NCI-H2196 (cell line): ENCODE results near the gene HSD17B8.

ENCODE experiments used
- DNase-seq: peaks from one replicate; lab custom pipeline; 2025; ENCODE audit not compliant: unreplicated experiment; lab: John Stamatoyannopoulos, UW

Gene HSD17B8

DNA sequence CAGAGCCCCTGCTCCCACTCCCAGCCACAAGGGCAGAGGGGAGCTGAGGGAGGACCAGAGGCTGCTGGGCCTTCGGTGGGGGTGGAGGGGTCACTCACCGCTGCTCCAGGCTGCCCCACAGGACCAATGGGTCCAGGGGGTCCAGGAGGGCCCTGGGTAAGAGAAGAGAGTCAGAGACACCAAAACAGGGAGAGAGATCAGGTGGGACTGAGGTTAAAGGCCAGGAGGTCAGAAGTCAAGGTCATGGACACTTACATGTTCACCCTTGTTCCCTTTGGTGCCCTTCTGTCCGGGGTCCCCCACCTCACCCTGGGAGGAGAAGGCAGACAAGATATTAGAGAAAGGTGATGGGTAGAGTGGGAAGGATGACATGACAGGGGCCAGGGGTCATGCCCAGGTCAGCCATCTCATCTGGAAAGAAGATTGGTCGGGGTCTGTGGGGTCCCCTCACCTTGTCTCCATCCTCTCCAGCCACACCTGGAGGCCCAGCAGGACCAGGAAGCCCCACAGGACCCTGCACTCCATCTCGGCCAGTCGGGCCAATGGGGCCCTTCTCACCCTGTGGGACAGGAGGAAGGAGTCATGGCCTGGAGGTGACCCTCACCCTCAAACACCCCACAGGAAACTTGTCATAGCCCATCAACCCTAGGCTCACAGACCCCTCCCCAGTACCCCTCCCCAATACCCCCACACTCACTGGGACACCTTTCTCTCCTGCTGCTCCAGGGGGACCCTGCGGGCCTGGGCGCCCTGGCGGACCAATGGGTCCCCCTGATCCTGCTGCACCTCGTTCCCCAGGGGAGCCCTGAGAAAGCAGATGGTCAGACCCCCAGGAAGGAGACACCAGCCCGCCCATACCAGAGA lies 33.2 kb upstream of the HSD17B8 start:
- no peak for DNase-seq

DNA sequence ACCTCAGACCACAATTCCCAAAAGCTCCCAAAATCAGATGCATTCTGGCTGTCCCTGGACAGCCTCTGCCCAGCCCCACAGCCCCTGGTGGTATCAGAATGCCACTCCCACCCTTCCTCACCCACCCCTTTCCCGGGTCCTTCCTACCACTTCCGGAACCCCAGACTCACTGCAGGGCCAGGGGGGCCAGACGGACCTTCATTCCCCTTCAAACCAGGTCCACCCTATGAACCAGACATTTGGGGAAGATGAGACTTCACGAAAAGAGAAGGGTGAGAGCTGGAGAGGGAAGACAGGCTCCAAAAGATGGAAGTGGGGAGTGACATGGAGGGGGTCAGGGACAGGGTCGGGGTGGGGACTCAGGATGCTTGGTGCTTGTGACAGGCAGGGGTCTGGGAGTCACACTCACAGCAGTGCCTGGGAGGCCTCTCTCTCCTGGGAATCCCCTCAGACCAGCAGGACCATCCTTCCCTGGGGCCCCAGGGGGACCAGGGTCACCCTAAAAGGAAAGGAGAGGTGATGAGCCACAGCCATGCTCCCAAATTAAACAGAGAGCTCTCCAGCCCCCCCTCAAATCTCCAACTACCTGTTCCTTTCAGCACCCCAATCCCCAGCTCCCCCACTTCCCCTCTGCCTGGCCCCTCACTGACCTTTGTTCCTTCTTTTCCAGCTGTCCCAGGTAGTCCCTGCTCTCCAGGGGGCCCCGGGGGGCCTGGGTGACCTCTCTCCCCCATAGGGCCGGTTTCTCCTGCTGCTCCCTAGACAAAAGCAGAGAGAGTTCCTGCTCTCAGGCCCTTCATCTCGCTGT lies 32.4 kb upstream of the HSD17B8 start:
- no peak for DNase-seq

- no peak for DNase-seq
Observed at GRCh38 chr6:33172688-33173534, 31.5 kb upstream of the HSD17B8 start.

DNA sequence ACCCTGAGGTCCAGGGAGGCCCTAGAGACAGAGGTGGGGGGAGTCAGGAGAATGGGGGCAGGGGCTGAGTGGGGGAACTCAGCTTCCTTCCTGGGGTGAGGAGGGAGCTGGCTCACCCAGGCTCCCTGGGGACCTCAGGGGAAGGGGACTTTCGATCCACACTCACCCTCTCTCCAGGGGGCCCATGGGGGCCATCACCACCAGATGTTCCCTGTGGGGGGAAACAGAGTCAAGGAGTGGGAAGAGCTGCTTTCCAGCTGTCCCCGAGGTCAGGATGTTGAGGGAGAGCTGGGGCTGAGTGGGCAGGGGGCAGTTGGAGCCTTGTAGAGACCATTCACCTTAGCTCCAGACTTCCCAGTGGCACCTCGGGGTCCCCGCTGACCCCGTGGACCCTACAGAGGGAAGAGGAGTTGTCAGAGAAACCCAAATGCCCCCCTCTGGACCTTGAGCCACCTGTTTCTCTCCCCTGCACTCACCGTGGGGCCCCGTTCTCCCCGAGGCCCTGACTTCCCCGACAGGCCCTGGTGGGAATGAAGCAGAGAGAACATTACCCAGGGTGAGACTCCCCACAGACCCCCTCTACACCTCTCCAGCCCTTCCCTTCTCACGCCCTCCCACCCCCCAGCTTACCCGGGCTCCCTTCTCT lies 30.8 kb upstream of the HSD17B8 start:
- DNase-seq, result no peak

DNA sequence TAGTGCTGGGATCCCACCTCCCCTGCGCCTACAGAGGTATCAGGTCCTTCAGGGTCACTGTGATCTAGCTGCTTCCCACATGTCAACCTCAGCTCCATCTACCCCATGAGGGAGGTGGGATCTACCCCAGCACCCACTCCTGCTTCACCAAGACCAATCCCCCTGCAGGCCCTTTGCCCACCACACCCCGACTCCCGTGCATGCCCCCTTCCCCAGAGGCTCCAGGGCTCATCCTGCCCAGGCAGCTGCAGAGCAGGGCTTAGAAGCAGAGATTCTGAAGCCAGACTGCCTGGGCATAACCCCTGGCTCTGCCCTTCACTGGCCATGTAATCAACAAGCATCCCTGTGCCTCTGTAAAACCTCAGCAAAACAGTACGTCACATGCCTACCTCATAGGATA lies 29.7 kb upstream of the HSD17B8 start:
- DNase-seq, result no peak

GRCh38 chr6:33175436-33176069 lies 28.9 kb upstream of the HSD17B8 start:
- DNase-seq, result no peak

GRCh38 chr6:33176906-33177305 lies 27.5 kb upstream of the HSD17B8 start:
- DNase-seq, result no peak

DNA sequence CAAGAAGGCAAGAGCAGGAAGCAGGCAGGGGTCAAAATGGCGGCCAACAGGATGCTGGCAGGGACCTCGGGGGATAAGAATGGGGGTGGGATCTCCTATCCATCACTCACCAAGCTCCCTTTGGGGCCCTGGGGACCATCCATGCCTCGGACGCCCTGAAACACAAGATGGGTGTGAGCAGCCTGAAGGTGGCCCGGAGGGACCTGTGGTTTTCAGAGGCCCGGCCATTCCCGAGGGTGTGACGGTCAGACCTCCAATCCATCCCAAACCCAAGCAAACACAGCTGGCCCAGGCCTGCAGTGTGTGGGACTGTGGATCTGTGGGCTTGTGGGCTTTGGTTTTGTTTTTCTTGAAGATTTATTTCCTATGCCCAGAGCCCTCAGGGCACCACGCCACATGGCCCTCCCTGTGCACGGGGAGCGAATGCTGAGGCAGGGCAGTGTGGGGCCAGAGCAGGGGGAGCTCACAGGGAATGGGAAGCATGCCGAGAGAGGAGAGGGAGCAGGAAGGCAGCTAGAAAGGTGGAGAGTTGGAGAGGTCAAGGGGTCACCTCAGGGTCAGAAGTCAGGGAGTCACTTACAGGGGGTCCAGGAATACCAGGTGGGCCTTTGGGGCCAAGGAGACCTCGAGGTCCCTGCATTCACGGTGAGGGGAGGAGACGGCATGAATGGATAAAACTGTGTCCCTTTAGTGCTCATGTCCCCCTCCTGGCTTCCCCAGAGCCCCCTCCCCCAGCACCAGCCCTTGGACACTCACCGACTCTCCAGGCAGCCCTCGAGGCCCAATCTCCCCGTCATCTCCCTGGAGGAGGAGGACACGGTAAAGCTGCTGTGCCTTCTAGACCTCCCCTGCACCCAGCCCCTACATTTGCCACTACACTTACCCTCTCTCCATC lies 26.7 kb upstream of the HSD17B8 start:
- no peak for DNase-seq

DNA sequence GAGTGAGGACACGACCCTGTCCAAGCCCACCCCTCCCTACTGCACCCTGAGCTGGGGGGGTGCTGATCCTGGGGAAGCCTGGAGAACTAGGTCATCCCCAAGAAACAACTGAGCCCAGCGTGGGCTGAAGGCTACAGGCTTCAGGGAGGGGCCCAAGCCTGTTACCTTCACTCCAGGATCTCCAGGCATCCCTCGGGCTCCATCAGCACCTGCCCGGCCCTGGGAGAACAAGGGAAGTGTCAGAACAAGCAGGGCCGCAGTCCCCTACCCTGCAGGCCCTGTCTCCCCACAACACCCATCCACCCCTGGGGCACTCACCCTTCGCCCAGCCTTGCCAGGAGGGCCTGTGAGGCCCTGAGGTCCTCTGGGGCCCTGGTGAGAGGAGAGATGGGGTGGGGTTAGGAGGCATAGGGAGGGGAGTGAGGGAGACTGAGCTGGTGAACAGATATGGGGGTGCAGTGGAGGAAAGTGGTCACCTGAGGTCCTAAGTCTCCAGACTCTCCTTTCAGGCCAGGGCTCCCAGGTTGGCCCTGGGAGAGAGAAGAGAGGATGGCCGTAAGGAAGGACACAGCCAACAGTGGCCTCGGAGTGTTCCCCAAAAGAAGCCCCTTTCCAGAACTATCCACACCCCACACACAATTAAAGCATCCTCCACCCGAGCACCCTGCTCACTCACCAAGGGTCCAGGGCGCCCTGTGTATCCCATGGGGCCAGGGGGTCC lies 25.5 kb upstream of the HSD17B8 start:
- no peak for DNase-seq

DNA sequence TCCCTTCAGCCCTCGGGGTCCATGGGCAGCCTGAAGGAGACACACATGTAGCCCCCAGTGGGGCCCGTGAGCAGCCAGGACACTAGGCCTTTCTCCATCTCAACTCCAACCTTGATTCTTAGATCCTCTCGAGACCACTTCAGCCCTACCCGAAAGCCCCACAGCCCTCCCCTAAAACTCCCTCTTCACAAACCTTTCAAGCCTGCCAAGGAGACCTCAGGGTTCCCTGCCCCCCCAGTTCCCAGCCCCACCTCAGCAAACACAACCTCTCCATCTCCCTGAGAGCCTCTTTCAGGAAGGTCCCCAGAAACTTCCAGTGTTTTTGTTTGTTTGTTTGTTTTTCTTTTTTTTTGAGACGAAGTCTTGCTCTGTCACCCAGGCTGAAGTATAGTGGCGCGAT lies 23.3 kb upstream of the HSD17B8 start:
- no peak for DNase-seq

DNA sequence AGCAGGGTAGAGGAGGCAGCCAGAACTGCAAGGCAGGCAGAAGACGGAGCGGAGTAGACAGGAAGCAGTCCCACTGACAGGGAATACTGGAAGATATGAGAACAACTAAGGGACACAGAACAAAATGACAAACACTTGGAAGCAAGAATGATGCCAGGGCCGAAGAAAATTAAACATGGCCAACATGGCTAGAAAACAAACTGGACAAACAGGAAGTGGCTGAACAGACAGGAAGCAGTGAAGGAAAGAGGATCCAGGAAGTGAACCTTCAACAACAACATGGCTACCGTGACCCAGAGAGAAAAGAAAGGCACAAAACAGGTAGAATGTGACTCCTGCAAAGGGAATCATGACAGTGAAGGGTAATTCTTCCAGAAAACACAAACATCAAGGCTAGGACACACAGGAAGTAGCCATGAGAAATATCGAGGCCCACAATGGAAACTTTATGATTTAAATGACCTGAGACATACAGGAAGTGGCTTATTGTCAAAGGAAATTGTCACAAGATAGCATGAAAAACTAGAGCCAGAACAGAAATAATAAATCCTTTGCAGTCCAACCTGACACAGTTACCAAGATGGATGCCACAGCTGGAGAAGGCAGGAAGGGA lies 21.3 kb upstream of the HSD17B8 start:
- DNase-seq, result no peak

DNA sequence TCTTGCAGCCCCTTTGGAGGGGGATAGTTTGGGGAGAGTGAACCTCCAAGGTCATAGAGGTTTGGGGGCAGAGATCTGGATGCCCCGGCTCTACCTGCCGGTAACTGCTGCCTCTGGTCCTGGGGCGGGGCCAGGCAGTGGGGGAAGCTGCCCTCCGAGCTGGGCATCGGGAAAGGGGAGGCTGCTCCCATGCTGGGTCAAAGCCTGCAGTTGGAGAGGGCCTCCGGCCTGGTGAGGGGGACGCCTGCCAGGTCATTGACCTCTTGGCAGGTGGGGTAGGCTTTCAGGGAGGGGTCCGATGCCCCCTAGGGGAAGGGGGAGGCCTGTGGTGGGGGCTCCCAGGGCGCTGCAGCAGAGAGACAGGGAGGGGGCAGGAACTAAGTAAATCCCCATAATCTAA lies 19.3 kb upstream of the HSD17B8 start:
- no peak for DNase-seq

GRCh38 chr6:33185654-33186187 lies 18.7 kb upstream of the HSD17B8 start:
- no peak for DNase-seq

GRCh38 chr6:33187809-33188208 lies 16.6 kb upstream of the HSD17B8 start:
- DNase-seq, result no peak

DNA sequence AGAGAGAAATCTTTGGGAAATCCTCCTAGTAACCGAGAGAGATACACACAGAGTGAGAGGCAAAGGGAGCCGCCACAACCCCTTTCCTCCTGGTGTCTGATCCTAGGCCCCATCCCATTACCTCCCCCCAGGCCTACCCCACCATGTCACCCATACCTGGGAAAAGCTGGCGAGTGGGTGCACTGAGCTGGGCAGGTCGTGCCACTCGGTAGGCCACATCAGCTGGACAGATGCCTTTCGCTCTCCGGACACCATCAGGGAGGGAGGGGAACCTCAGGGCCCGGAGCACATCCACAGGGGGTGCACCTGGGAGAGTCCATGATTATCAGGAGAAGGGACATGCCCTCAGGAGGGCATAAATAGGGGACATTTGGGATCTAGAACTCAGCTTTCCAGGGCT lies 15.3 kb upstream of the HSD17B8 start:
- no peak for DNase-seq

DNA sequence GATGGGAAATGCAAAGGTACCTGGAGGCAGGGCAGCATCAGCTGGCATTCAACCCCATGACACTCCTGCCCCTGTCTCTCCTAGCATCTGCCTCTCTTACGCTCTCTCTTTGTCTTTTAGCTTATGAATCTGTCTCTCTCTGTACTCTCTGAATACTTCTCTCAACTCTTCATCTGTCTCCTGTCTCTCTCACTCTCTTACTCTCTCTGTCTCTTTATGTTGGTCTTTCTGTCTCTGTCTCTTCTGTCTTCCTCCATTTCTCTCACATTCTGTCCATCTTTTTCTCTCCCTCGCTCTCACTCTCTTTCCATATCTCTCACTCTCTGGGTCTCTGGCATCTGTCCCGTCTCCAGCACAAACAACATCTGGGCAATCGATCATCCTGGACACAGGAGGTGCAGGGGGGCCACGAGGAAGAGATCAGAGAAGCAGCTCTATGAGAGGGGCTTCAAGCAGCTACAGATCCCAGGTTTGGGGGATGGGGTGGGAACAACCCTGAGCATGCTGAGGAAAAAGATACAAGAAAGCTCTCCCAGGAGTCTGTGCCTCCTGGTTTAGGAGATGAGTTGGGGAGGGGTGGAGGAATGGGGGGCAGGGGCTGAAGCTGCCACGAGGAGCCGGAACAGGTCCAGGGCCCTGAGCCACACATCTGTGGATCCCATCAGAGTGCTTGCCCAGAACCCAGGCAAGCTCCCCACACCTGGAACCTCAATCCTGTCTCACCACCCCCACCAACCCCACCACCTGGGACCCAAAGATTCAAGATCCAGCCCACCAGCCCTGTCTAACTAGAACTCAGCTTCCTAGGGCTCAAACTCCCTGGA lies 14.6 kb upstream of the HSD17B8 start:
- DNase-seq, result no peak

DNA sequence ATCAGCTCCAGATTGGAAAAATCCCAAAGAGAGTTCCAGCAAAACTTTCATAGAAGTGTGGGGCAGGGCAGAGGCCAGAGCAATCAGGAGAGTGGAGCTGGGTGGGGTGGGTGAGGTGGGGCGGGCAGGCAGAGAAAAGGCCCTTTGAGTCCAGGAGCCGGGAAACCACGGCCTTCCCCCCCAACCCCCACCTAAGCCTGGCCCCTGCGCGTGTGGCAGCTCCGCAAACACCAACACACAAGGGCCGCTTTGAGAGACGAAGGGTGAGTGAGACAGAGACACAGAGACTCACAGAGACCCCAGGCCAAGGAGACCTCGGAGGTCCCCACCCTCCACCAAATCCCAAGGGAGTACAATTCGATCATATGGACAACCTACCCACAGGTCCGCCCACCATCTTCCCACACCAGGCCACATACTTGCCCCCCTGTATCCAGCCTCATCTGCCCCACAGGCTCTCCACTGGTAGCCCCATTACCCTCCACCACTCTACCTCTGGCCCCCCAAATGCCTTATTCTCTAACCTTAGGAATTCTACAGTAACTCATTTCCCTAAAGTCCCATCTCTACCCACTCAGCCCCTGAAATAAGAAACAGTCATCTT lies 13.8 kb upstream of the HSD17B8 start:
- DNase-seq, result no peak
